T-helper 2 cell (primary cell): Measurements from ENCODE around the gene NPY2R.

ENCODE experiments used
- DNase-seq, 5 experiments: peaks; one replicate each; pipeline versions ENCODE4 v3.0.0 to v3.0.0-alpha.2; 2012 to 2022
- total RNA-seq, 2 donors: gene quantifications; one replicate each; lab custom pipeline; 2026; lab: John Stamatoyannopoulos, UW

NPY2R gene, protein sequence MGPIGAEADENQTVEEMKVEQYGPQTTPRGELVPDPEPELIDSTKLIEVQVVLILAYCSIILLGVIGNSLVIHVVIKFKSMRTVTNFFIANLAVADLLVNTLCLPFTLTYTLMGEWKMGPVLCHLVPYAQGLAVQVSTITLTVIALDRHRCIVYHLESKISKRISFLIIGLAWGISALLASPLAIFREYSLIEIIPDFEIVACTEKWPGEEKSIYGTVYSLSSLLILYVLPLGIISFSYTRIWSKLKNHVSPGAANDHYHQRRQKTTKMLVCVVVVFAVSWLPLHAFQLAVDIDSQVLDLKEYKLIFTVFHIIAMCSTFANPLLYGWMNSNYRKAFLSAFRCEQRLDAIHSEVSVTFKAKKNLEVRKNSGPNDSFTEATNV
- 0 reads per million in 2 donors for total RNA-seq

DNA sequence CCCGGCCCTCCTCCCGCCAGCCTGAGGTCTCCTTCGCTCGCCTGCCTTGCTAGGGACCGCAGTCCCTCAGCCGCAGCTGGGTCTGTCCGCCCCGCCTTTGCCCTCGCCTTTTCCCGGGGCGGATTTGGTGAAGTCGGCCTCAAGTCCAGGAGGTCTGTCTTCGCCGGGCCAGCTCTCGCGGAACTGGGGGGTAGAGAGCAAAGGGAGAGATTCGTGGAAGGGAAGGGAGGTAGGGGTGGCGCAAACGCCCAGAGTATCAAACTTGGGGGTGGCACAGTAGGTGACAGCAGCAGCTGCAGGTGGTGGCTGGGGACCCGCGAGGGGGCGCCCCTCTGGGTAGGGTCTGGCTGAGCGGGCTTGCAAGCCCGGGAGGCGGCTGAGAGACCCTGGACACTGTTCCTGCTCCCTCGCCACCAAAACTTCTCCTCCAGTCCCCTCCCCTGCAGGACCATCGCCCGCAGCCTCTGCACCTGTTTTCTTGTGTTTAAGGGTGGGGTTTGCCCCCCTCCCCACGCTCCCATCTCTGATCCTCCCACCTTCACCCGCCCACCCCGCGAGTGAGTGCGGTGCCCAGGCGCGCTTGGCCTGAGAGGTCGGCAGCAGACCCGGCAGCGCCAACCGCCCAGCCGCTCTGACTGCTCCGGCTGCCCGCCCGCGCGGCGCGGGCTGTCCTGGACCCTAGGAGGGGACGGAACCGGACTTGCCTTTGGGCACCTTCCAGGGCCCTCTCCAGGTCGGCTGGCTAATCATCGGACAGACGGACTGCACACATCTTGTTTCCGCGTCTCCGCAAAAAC lies at the start of gene NPY2R:
NPY2R (plus strand) TSS at position 379 of the 797 bp plus-strand sequence. CDS start 5,304 bp downstream, outside the sequence.
- no peak for DNase-seq

DNA sequence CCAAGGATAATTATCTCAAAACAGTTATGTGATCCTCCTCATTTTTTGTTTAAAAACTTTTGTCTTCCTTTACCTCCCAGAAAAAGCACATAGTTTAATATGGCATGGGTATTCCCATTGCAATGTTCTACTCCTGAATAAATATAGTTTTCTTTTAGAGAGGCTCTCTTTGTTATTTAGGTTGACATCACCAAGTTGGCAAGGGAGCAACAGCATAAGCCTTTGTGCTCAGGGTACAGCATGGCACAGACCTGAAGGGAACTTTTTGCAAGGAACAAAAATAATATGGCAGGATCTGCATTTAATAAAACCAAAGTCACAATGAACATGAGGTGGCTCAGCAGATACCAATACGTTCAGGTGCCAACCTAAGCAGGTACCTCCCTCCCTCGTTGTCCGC lies 47.1 kb upstream of the NPY2R start:
- no peak for DNase-seq

DNA sequence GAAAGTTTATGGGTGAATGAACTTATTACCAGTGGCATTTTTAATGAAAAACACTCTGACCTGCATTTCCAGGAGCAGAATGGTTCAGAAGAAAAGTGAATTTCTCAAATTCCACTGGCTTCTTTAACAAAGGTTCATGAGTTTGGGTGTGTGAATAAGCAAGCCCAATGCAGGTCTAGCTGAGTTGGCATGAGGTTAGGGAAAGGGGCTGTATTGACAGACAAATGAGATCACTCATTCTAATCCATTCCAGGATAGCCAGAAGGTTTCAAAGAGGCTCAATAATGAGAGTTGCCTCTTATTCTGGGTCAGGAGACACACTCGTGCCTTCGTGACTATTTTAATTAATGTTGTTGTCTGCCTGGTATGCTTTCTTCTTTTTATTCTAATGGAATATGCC lies 43.7 kb upstream of the NPY2R start:
- DNase-seq, result no peak

DNA sequence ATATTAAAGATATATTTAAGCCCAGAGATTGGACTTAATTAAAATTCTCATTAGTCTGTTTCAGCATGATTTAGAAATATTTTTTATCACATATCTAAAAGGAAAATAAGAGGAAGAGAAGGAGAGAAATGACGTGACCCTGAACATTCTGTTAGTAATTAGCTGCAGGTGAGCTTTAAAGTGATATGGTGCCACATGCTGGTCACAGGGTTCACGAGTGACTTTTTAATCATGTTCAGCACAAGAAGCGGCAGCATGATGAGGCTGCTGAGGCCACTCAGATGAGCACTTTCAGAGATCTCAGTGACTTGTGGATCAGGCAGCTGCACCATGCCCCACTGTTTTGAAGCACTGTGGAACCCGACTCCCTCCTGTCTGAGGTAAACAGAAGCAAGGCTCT lies 37.9 kb upstream of the NPY2R start:
- DNase-seq, result no peak

DNA sequence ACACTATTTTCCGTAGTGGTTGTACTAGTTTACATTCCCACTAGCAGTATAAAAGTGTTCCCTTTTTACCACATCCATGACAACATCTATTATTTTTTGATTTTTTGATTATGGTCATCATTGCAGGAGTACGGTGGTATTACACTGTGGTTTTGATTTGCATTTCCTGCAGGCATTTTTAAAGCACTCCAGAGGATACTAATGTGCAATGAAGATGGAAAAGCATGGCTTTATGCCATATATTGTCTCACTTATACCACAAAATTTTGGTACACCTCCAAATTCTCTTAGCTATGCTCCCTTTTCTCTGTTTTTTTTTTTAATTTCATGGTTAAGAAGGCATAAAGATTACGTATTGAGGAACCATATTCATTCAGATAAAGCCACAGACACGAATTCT lies 35.1 kb upstream of the NPY2R start:
- no peak for DNase-seq

DNA sequence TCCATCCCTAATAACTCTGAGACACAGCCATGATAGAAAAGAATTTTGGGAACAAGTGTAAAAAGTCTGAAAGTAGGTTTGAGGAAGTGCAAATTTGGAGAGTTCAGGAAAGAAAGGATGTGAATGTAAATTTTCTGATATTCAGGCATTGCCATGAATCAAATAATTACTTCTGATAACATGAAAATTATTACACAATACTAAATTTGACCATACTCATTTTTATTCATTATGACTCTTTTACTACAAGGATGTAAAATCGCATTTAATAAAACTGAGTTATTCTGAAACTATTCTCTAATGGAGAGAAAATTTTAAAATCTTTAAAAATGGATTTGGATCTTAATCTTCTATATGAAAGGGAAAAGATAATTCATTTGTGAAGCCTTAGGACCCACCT lies 33.8 kb upstream of the NPY2R start:
- DNase-seq, result no peak

DNA sequence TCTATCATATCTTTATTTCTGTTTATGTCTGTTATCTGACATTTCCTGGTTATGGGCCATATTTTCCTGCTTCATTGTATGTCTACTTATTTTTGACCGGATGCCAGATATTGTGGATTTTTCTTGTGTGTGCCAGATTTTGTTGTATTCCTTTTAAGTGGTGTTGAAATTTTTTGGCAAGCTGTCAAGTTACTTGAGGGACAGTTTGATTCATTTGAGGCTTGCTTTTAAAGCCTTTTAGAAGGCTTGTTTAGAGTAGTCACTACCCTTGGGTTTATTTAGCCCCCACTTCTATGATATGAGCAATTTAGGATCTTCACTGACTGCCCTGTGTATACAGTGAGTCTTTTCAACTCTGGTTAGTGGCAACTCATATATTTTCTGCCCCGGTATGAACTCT lies 29.2 kb upstream of the NPY2R start:
- no peak for DNase-seq

DNA sequence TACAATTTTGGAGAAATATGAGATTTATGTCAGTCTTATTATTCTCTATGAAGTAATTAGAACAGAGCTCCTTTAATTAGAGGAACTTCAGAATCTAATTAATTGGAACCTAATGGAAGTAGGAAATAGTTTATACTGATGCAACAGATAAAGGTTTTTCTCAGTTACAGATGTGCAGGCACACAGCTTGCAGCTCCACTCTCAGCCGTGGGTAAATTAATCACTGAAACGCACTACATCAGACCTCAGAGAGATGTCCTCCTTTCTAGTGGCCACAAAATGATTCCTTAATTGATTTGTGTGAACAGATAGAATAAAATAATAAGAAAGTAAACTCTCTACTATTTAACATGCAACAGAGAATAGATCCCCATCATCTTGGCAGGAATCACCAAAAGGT lies 21.5 kb upstream of the NPY2R start:
- DNase-seq, result no peak

DNA sequence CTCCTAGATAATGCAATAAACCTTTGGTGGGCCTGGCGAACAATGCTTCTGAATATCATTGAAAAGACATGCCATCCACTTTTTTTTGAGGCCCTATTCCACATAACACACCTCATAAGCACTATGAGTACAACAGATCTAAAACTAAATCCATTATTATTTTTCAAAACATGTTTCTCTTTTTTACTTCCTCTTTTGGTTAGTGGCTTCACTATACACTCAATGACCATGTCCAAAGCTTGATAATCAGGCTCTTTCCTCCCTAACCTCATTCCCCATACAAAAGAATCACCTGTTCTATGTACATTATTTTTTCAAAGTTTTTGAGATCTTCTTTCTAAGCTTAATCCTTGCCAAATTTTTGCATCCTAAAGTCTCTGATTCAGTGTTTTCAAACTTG lies 20.4 kb upstream of the NPY2R start:
- DNase-seq, result no peak

DNA sequence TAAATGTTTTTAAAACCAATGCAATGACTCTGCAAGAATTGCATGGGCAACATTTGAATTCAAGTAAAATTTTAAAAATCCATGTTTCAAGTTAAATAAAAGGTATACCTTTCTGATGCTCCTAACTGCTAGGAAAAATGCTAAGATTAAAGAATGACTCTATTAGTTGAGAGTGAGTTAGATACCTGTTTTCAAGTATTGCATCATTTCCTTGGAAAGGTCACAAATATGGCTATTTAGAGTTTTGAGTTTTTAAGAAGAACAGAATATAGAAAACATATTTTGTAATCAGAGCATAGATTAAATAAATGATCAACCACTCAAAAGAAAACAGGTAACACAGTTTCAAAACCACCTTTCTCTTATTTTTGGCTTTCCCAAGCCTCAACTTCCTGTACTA lies 18.3 kb upstream of the NPY2R start:
- DNase-seq, result no peak

DNA sequence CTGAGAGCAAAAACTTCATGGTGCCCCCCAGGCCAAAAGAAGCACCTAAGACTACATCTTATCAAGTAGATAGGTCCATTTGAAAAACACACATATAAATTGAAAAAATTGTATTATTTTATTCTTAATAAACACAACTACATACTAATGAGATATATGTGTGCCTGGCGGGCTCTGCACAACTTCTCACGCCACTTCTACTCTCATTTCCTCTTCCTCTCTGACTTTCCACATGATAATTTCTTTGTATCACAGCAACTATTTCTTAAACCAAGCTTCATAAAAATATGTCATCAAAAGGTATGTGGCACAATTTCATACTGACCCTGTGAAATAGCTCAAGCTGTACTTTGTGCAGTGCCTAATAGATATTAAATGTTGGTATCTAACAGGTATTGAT lies 10.7 kb upstream of the NPY2R start:
- DNase-seq, result no peak

DNA sequence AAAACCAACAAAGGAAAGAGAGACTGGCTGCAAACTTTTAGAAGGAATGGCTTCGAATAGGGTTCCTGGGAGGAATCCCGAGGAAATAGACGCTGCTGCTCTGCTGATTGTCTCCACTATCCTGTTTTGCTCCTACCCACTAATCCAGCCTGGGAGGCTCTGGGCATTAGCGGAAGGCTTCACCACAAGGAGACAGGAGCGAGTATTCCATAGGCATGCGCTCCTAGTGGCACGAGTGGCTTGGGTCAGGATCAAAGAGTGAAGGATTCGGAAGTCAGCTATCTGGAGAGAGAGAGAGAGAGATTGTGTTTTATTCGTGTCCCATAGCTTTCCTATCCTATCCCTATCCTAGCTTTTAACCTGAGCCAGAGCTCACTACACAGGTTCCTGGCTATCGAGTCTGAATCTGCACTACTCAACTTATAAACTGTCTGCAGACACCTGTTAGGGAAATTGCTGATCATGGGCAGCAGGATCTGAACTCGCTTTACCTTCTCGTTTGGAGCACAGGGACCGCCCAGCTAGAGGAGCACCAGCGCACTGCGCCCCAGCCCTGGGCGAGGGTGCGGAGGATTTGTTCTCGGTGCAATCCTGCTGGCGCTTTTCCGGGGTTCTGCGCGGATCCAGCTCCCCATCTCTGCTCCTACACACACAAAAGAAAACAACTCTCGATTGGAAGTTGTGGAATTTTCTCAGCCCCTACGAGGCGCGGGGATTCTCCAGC lies 740 bp upstream of the NPY2R start:
- DNase-seq, result no peak

DNA sequence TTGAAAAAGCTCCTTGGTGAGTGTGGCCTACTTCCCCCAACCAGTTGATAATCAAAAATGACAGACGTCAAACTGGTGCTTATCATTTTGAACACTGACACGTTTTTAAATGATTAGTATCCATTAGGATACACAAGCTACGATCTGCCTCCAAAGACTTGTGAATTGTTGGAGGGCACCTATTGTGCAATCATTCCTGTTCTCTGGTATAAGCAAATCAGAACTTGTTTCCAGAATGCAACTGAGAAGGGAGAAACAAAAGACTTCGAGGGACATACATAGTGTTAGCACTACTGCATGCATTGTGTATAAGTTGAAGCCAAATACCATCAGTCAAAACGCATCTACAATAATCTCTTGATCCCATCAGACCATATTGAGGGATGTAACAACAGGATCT lies 11.6 kb downstream of the NPY2R start:
- no peak for DNase-seq

DNA sequence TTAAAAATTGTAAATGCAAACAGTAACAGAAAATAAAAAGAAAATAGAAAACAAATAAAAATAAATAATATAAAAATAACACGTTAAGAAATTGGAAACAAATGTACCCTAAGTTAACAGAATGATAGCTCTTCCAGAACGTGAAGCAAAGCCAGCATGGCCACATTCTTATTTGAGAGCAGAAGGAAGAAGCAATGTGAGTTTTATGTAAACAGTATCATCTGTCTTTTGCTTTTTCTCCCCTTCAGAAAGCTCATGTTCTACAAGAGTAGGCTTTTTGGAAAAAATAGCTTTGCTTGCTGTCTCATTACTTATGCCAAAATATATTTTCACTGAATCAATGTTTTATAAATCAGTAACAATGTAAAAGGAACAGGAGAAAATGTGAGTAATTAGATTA lies 18.7 kb downstream of the NPY2R start:
- DNase-seq, result no peak

DNA sequence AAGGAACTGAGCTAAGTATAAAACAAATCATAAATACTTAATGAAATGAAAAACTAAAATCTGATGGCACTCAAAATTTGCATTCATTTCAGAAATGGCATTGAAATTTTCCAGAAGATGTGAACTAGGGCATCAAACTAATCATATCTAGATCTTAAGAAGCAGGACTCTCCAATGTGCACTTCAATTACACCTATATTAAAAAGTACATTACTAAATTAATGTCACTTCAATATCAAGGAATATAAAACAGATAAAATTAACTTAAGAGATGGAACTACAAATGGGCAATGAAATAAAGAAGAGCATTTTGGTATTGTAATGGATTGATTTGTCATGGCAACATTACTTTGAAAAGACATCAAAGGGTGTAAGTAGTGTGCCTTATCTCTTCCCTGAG lies 20.3 kb downstream of the NPY2R start:
- no peak for DNase-seq

DNA sequence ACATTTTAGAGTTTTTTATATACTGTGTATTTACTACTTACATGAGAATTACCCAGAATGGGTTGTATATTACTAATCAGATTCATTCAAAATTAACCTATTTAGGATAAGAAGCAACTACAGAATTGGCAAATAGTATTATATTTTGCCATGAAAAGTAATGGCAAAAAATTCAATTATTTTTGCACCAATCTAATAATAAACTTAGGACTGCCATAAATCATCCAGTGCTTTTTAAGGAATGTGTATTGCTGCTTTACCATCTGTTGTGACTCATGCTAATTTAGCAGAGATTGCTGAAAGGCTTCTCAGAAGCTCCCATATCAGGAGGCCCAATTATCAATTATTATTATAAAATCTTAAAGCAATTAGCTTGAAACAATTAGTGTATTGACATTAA lies 24.0 kb downstream of the NPY2R start:
- DNase-seq, result no peak

DNA sequence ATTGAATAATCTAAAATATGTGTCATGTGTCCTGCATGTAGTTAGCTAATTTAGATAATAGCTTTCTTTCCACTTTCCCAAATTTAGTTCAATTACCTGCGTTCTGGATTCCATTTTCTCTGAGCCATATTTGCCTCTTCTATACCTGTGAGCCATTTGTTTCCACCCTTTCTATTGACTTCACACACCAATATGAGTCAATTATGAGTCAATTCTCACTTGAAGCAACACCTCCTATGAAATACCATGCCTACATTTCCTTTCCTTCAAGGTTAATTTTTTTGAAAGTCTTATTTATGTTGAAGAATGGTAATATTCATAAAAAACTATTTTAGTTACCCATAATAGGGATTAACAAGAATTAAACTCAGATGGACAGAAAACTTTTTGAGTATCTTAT lies 25.8 kb downstream of the NPY2R start:
- no peak for DNase-seq

DNA sequence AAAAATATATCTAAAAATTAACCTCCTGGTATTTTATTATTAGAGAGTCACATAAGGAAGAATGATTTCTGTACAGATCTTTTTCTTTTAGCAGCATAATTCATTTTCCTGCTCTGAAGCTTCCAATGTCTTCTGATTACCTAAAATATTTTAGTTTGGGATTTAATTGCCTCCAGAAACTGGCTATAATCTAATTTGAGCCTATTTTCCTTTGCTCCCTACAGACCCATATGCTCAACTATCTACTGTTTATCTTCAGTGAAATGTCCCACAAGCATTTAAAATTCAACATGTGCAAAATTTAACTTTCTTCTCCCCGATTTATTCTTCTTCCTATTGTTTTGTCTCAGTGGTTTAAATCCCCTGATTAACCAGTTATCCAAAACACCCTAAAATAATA lies 29.1 kb downstream of the NPY2R start:
- no peak for DNase-seq

DNA sequence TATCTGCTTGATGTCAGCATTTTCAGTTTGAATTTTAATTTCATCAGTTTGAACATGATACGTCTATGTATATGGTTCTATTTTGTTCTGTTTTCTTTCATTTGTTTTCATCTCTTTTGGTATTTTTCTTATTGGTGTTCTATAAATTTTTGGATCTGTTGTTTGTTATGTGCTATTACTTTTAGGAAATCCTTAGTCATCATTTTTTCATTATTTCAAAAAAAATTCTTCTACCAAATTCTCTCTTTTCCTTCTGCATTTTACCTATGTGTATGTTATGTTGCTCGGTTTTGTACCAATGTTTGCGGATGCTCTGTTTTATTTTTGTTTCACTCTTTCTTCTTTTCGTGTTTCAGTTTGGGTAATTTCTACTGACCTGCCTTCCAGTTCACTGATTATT lies 32.8 kb downstream of the NPY2R start:
- DNase-seq, result no peak

DNA sequence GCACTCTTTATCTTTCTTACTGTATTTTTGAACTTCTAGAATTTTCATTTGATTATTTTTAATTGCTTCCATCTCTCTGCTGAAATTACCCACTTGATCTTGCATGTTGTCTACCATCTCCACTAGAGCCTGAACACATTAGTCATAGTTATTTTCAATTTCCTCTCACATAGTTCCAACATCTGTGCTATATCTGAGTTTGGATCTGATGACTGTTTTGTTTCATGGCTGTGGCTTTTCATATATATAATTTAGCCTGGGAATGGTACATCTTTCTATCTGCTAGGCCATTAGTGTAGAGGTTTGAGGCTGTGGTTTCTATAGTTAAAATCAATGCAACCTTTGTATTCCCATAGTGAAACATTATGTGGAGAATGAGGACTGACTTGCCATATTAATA lies 33.2 kb downstream of the NPY2R start:
- no peak for DNase-seq

DNA sequence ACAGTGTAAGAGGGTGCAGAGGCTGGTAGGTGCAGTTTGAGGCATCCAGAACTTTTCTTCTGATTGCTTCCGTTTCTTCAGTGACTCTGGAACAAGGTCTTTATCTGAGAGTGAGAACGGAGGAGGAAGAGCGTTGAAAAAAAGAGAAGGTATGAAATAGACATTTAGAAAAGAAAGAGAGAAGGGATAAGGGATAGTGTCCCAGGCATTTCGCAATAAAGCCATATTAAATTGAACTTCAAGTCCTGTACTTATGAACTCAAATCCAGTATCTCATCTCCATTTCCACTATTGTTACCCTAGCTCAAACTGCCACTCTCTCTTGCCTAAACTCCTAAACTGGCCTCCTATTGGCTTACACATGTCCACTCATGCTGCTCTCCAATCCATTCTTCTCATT lies 36.7 kb downstream of the NPY2R start:
- DNase-seq, result no peak

DNA sequence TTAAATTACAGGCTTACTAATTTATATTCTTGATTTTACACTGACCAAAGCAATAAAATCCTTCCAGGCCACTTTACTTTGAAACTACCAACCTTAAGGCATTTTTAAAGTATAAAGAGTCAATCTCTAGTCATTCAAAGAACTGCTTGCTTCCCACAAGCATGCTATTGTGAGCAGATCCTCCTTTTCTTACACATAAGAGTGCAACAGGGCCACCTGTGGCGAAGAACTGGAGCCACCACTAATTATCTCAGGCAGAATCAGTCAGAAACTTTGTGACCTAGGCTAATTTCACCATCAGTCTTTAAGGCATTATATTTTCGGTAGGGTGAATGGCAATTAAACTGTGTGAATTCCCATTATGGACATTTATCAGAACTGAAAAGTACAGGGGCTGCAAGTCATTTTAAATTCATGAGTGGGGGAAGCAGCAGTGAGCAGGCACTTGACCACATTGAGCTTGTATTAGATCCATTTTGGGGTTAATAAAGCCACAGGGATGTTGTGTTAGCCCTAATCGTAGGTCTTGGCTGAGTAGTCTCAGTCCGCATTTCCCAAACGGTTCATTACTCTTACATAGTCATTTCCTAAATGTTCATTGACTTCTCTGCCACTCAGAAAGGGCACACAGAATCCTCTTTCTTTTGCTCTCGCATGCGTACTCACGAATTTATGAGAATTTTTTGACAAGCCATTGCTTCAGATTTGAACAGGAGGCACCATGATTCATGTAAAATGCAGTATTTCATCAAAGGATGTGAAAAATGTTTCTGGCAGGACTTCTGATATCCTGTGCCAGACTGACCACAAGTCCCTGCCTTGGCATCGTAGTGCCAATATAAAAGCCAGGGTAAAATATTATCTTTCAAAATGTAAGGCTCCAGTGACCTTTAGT lies 39.8 kb downstream of the NPY2R start:
- DNase-seq, result no peak
